ENCODE measurements around the gene PCK1.

Gene PCK1

DNA sequence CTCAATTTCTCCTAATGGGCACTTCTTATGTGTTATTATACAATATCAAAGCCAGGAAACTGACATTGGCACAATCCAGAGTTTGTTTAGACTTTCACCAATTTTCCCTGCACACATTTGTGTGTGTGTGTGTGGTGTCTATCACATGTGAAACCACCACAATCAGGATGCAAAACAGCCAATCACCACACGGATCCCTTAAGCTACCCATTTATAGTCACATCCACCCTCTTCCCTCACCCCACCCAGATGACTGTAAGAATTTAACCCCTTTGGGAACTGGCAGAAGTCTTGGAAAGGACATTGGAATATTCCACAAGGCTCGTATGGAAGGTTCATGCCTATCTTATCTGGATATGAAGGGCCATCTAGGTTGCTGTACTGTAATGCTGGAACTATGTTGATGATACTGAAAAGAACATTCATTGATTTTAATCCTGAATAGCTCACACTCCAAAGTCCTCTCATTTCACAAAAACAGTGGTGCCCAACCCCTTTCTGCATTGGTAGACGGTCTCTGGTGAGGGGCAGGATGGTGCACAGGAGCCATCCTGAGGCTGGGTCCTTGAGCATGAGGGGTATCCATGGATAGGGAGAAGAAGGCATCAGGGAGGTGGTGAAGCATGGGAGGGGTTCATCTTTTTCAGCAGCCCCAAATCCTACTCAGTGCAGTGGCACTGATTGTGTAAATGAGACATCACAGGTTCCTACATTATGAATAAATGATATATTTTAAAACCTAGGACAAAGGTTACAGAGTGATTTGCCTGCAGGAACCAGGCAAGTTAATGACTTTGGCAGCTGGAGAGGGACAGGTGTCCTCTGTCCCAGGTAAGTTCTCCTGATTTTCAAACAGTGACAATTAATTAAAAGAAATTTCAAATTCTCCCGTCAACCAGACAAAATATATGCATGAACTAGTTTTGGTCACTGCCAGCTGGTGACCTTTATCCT lies 23.9 kb upstream of the PCK1 start:
- no peak for DNase-seq

DNA sequence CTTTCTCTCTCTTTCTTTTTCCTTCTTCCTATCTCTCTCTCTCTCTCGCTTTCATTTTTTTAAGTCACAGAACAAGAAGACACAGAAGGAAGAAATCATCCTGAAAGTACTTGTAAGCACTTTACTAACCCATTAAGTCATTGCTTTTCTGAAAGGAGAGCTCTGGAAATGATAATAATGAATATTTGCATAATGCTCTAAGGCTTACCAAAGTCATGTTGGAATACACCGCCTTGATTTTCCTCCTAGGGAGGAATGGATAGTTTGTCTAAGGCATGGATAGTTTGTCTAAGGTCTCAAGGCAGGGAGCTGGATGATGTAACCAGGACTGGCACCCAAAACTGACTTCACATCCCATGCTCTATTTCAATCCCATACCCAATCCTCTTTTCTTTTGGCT lies 23.1 kb upstream of the PCK1 start:
- no peak for DNase-seq

DNA sequence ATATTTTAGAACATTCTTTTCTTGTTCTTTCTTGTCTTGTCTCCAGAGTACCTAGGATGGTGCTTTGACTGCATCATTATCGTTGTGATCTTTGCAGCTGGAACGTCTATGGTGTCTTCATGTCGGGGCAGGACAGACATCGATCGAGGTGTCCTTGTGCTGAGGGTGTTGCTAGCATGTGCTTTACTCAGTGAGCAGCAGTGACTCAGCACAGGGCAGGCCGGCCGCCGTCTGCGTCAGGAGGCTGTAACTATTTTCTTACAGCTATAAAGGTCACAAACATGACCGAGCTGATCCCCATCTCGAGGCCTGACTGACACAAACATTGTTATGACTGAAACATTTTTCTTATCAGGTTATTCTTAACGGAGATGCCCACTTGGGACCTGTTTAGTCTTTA lies 21.0 kb upstream of the PCK1 start:
- no peak for DNase-seq

DNA sequence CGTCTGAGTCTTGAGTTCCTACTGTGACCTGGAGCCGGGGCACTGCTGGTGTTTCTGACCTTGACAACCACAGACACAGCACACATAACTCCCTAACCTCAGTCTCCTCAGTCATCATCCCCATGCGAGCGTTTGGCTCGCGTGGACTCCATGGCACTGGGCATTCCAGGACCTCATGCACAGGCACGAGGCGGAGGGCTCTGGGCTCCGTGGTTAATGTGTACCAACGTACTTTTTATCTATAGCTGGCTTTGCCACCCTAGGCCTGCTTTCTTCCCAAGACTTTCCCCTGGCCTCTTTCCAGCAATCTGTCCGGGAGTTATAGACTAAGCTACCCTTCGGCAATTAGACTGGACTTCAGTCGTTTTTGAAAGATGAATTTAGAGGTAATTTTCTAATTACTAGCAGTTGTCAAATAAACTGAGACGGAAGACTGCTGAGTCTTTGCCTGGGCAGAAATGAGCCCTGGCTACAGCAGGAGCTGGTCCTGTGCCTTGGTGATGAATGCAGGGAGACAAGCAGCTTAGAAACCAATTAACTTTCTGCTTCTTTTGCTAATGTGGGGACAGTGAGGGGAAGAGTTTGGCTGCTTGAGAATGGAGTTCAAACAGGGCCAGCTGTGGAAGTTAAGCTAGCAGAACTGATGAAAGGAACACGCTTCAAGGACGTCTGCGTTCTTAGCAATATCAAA lies 19.9 kb upstream of the PCK1 start:
- no peak for DNase-seq

DNA sequence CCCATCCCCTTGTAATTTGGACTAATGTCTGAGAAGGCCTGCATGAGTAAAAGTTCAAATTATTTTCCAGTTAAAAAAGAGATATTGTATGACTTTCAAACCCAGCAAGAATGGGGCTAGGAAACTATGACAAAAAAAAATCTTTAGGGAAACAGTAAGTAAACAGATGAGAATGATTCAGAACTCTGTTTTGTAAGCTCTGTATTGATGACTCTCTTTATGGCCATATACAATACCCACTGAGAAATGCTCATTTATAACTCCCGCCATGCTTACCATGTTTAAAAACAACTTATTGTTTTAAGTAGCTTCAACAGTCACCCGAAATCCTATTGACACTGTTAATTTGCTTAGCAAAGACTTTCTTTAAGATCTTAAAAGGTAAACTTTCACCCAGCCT lies 17.2 kb upstream of the PCK1 start:
- no peak for DNase-seq

DNA sequence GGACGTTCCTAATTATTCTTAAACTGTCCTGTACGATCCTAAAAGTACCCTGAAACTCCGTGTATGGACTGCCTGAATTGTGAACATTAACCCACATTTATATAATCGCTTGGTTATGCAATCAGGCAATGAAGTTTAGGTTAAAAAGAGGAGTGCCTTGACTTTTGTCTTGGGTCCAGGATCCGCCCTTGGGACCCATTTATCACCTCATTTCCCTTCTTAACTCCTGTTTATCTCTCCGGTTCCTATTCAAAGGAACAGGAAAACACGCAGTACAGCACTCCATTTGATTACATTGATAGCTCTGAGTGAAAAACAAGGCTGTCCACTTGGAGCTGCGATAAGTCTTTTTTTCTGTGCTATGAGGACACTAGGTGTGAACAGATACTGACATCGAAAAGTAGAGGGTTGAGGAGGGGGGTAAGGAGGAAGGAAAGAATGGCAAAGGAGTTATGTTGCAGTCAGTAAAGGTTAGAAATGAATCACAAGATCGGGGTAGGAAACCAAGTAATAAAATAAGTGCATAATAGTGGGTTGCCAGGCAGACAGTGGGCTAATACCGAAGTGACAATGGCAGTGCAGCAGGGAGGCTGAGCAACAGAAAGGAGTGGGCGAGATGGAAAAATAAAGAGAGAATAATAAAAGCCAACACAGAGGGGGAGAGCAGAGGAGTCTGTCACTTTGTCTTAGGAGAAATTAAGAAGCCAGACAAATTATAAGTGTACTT lies 15.9 kb upstream of the PCK1 start:
- DNase-seq, result no peak

DNA sequence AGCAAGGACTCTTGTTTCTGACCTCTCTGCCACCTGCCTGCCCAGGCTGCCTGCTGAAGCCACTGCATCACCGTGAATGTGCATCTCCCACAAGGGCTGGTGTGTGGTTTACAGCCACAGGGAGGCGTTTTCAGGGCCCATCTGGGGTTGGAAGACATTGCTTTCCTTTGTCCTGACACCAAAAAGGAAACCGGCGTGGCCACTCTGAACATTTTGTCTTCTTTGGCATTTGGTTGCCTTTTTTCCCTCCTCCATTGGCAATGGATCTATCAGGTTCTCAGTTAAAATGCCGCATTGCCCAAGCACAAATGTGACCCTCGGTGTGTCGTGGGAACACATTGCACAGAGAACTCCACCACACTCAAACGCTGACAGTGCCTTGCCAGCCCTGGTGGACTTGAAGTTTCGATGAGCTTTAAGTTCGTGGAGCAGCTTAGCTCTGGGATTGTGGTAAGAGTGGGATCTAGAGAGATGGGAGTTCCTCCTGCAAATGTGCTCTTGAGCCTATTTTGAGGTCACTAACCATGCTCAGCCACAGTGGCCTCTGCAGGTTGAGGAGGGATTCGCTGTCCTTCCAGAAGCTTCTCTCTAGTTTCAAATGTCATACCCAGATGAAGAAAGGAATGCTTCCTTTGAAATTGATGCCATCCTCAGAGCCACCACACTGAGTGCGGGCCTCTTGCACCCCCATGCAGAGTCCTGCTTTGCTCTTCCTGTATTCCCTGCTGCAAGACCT lies 14.8 kb upstream of the PCK1 start:
- no peak for DNase-seq

DNA sequence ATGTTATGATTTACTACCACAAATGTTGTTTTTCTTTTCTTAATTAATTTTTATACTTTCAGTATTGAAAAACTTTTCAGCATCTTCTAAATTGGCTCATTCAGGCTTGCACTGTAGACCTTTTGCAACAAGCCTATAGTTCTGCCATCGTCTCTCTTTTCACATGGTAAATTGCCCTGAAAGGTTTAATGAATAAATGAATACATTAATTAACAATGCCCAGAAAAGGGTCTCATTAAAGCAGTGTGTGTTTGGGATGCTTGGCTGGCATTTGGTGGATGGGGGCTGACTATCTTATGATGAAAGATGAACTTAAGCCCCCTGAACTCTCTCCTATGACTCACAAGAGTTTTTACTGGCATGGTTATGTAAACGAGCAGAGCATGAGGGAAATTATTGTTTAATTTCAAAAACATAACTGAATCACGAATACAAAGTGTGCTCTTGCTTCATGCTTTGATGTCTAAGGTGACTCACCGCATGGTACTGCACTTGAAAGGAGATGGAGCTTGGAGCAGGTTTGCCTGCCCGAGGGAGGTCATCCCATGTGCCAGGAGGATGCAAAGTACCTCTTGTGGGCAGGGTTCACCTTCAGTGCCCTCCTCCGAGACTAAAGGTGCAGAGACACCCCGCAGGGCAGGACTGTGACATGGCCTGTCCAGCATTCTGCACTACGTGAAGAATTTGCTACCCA lies 13.8 kb upstream of the PCK1 start:
- DNase-seq, result no peak

DNA sequence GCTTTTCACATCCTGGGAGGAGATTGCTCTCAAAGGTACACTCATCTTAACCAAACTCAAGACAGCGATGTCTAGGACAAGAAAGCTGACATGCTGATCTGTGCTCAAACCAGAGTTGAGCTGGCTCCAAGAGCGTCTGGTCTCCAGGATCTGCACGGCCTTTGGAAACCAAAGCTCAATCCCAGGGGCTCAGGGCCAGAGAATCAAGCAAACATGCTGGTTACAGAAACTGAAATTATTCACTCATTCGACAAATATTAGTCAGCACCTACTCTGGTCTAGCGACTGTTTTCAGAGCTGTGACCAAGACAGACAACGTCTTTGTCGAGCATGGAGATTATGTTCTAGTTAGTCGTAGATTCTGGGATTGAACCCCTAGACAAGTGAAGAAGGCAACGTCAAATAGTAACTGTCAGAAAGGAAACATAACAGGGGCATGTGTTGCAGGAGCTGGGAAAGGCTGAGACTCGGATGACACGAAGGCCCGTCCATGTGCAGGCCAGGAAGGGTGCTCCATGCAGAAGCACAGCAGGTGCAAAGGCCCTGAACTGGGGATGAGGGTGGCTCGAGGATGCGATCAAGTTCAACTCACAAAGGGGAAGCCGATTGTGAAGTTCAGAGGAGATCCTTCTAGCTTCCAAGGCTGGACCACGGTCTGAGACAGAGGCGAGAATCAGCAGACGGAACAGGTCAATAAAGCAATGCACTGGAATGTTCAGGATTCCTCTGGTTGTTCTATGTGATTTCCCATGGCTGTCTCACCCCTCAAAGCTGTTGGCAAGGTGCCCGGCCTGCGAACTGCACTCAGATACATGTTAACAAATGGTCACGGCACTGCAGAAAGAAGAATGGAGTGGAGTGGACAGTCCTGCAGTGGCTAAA lies 12.5 kb upstream of the PCK1 start:
- DNase-seq, result no peak

DNA sequence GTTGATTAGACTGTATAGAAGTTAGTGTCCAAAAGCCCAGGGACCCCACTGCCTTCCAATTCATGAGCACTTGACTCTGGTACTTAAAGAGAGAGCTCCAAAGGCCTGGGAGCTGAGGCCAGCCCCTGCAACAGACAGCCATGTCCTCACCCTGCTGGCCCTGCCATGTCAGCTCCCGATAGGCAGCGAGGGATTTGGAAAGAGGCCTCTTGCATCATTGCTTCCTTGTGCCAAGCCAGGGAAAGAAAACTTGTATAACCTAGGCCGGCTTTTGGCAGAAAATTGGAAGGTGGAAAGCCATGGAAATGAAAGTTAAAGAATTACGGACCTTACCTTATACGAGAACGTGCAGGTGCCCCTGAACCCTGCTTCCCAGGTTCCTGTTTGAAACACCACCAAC lies 8.4 kb upstream of the PCK1 start:
- DNase-seq, result no peak

DNA sequence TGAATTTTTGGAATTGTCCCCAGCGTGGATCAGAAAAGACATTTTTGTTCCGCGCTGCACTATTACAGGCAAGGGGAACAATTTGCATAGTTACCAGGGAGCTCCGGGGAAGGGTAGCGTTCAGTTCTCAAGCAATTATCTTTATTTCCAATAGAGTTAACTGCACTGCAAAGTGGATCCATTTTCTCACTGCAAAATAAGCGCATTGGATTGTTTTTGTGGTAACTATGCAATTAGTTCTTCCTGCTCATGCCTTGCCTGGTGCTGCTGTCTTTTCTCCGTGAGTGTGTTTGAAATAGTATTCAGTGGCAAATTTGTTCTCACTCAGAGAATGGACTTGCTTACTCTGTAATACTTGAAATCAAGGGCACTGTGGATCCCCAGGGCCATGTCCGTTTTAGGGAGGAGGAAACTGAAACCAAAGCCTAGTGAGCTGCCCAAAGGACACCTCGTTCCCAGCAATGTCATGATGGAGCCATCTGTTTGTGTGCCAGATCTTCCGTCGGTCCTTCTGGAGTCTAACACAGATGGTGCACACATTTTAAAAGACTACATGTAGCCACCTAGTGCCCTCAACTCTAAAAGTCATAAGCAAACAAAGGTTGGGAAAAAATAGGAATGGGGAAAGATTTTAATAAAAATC lies 7.4 kb upstream of the PCK1 start:
- DNase-seq, result no peak

DNA sequence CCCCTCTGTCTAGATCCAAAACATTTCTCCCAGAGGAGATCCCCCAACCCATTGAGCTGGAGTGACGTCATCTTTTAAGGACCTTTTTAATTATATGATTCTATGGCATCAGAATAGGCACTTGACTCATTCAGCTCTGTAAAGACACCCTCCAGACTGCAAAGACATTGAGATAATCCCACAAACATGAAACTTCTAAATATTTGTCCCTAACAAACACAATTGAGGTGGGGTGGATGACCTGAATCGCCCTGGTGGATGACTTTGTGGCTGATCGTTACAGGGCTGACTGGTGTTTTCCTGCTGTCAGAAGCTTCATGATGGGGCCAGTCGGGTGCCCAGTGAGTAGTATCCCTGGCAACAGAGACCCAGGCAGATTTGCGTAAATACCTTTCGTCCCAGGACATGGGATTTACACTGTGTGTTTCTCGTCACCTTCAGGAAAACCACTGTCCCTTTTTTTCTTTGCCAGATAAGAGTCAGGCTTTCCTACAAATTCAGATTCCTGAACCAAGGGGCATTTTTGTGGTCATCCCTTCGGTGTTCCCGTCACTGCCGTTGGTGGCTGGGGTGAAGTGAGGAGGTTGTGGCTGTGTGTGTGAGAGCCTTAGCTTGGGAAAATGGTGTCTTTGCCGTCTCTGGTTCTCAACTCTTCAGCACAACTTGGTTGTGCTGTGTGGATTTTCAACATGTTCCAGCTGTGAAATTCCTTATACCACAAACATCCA lies 5.3 kb upstream of the PCK1 start:
- DNase-seq, result no peak

DNA sequence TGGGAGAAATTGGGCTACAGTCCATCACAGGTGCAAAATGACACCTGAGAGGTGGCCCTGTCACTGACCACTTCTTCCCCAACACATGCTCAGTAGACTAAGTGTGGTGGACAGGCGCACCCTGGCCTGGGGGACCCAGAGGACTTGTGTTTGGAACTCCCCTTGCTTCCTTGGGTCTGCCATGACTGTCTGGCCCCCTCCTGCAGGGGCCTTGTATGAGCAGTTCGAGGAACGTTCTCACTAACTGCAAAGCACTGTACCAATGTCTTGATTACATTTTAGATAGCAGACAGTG lies 4.0 kb upstream of the PCK1 start:
- DNase-seq, result no peak

DNA sequence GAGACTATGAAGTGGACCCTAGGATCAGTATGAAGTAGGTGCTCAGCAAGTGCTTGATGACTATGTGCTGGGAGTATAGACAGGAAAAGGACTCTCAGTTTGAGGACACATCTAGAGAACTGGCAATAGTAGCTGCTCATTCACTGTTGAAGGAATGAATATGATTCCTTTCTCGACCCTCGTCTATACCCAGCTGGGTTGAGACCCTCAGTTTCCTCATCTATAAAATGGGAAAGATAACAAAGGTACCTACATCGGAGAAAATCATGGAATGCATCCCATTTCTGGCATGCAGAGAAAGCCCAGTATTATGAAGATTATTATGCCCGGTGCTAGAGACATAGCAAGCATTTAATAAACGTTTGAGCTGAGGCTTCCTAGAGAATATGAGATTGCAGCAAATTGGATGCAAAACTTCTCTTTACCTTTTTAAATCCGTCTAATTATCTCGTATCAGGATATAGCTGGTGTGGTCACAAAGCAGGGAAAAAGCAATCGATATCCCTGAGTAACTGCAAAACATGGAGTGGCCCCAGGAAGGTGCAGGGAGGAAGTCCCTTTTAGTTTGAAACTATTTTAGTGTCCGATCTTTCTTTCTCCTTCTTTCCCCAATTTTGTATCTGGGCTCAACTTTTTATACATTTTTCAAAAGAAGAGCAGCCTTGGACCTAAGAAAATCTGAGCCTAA lies 2.8 kb upstream of the PCK1 start:
- DNase-seq, result no peak

DNA sequence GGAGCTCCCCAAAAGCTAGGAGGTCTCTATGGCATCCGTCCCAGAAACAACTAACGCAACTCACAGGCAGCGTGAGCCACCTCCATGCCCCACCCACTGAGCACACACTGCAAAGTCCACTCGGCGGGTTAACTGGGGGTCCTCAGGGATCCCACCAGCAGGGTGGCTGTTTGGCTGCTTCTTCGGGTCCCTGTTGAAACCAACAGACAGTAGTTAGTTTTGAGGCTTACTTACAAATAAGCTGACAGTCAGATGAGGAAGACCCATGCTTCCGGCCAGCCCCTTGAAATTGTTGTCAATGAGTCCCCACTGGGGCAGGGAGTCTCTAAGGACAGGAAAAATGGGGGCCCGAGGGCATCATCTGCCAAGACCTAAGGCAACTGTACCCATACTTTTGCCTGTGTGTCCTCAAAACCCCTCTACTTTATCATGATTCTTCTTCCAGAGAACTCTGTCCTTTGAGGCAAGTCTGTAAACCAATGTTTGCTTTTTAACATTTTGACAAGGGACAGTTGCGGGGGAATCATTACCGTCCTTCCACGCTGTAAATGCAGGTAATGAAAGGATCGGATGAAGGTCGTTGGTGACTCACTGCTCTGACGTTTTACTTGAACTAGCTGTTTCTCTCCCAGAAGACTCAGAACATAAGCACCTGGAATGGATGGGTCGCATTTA lies 2.2 kb upstream of the PCK1 start:
- DNase-seq, result no peak

DNA sequence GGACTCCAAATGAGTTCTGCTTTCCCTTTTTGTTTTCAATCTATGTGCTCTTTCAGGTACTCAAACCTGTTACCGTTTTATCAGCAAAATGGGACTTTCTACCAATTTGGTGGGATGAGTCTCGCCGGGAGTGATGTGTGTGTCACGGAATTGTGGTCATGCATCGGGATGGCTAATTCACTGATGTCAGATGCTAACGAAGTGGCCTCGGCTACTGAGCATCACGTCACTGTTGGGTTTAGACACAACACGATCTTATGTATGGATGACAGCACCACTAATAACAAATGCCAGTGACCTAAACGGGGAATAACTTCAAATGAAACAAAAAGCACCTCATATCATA lies 1.6 kb upstream of the PCK1 start:
- no peak for DNase-seq

DNA sequence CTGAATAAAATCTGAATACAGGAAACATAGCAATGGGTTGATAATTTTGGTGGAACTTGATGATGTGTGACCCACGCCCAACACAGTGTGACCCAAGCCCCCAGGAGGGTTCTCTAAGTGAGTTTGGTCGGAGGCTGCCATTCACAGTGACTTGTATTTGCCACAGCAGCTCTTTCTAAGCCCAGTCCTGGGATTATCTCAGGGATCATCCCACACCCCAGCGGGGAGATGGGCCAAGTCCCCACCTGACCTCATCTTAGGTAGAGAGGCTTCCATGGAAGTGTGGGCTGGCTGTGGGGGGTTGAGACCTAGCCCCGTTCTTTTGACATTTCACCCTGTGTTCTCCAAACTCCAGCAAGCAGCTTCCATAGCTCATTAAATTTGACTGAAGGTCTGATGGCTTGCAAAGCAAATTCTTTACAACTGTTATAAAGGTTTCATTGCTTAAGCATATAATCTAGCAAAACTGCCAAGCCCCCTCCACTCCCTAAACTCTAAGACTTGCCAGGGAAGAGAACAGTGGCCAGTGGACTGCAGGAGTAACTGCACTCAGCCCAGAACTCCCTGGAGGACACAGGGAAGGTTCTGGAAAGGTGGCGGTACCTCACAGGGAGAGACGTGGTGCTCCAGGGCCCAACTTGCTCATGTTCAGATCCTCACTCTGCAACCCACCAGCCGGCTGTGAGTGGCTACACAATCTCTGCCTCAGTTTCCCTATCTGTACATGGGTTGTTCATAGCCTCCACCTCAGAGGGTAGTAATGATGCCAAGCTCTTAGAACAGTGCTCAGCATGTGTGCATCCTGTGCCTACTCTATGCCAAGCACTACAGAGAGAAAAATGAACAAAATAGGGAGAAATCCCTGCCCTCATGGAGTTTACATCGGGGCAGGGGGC lies 1.0 kb upstream of the PCK1 start:
- DNase-seq, result no peak

Measured in T-helper 2 cell (primary cell).